Thyroid gland (tissue), 4 donors: ENCODE results near the gene DET1.

Experiments
- CTCF ChIP-seq, 6 experiments: fragments of 200-600 bp in 3 of 6; fragments of 450-650 bp in 3 of 6; sonication (generic) in 3 of 6; IDR thresholded peaks; one replicate each; pipeline ENCODE4 v1.5.1; 2016 to 2019; ENCODE audit warnings: antibody characterized with exemption in 6 of 6, mild to moderate bottlenecking in 2 of 6, inconsistent platforms in 1 of 6, moderate library complexity in 1 of 6
- POLR2A ChIP-seq, 2 donors: fragments of 450-650 bp; IDR thresholded peaks; one replicate each; pipeline ENCODE4 v1.6.1; 2017; ENCODE audit warnings: antibody characterized with exemption in 2 of 2, mild to moderate bottlenecking in 2 of 2, moderate library complexity in 1 of 2

- no peak for TF ChIP-seq CTCF (IDR thresholded peaks at IDR 0.05)
- peak in 1 of 2 donors; percentile 33 for TF ChIP-seq POLR2A (IDR thresholded peaks at IDR 0.05)
Measured at GRCh38 chr15:88467073-88467934, 79.2 kb downstream of the DET1 start, which contains the start of the genes MRPL46 and MRPS11.
